DOHH2 (cell line): ENCODE results near the gene GFI1.

ENCODE experiments used
- EZH2phosphoT487 ChIP-seq: fragments of 200-600 bp; sonication (generic); IDR thresholded peaks from 2 replicates; pipeline ENCODE4 v1.6.1; 2017; ENCODE audit warnings: borderline replicate concordance, mild to moderate bottlenecking, antibody characterized with exemption, low read length, moderate library complexity, mixed read lengths
- TF ChIP-seq, protein P1 (sequence below): fragments of 200-600 bp; sonication (generic); IDR thresholded peaks from one replicate; pipeline ENCODE4 v1.5.1; 2014; ENCODE audit warnings: antibody characterized with exemption, mild to moderate bottlenecking, low read depth, low read length; ENCODE audit not compliant: poor library complexity, severe bottlenecking

DNA sequence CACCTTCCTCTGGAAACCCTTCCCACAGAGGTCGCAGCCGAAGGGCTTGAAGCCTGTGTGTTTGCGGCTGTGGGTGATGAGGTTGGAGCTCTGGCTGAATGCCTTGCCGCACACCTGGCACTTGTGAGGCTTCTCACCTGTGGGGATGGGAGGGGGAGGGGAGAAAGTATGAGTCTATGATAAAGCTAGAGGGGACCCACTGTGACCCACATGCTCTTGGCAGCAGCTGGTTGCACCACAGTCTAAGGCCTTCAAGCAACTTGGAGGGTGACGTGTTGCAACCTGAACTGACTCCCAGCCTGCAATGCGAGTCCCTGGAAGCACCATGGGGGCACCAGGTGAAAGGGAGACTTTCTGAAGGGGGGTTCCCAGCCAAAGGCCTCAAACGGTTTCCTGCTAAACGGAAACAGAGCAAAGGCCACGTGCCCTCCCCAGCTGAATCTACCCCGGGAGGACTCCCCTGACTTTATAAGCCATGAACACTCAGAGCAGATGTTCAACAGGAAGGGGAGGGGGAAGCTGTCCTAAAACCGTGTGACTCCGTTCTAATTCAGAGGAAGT lies 10.6 kb downstream of the GFI1 start:
- TF ChIP-seq, protein P1, sequence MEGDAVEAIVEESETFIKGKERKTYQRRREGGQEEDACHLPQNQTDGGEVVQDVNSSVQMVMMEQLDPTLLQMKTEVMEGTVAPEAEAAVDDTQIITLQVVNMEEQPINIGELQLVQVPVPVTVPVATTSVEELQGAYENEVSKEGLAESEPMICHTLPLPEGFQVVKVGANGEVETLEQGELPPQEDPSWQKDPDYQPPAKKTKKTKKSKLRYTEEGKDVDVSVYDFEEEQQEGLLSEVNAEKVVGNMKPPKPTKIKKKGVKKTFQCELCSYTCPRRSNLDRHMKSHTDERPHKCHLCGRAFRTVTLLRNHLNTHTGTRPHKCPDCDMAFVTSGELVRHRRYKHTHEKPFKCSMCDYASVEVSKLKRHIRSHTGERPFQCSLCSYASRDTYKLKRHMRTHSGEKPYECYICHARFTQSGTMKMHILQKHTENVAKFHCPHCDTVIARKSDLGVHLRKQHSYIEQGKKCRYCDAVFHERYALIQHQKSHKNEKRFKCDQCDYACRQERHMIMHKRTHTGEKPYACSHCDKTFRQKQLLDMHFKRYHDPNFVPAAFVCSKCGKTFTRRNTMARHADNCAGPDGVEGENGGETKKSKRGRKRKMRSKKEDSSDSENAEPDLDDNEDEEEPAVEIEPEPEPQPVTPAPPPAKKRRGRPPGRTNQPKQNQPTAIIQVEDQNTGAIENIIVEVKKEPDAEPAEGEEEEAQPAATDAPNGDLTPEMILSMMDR = no peak
- no peak for TF ChIP-seq EZH2phosphoT487
